ENCODE measurements around the gene PHACTR4. TPM values are rescaled to one million over a fixed set of nuclear protein-coding genes. Genes with fewer than 3 reads are reported as not detected.

PHACTR4 gene
- total and polyA plus RNA-seq, 2 of the 8 experiments (the other 6 are each of a cell fraction or from before 2014, with no cell fraction given), result 23.7 to 57.8 TPM

- TF ChIP-seq USF2 (IDR thresholded peaks at IDR 0.05; ENCODE audit: low read length) (no peak), CEBPB (IDR thresholded peaks at IDR 0.05; ENCODE audit: low read depth, low read length) (no peak), KDM1A (IDR thresholded peaks at IDR 0.05; ENCODE audit: borderline replicate concordance, low read length) (no peak), TAF7 (optimal IDR thresholded peaks at IDR 0.05; ENCODE audit: borderline replicate concordance, low read depth, low read length) (no peak), SP1 (IDR thresholded peaks at IDR 0.05; ENCODE audit: low read depth, low read length) (no peak), FOSL1 (IDR thresholded peaks at IDR 0.05; ENCODE audit: insufficient read depth, low read depth, low read length) (no peak)
Measured at GRCh38 chr1:28450561-28450960, 81.0 kb downstream of the PHACTR4 start (continued).

All from H1 (cell line).